Hepatic stellate cell (primary cell): ENCODE results near the gene SERAC1.
"Not testable (repeated sequence)": the region's sequence is repeated elsewhere in the genome, so short reads cannot be mapped to it uniquely, and the experiment has no call there.

ENCODE experiments used
- DNase-seq: peaks from one replicate; pipeline ENCODE4 v3.0.0; 2011; ENCODE audit warnings: low spot score

Gene SERAC1

DNA sequence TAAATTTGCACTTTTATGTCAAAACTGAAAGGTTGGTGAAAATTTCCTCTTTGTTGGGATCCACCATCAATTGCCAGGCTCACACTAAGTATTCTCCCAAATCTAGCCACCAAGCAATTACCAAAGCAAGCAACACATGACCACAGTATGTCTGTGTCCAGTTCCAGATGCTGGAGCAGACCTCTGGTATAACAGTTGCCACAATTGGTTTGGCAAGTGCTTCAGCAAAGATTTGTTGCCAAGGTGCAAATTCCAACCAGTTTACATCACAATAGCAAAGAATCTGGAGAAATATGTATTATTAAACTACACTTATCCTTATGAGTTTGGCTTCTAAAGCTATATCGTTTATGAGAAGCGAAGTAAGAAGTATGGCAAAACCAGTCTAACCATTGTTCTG is 6.5 kb upstream of the SERAC1 start:
- peak; percentile 71 for DNase-seq

DNA sequence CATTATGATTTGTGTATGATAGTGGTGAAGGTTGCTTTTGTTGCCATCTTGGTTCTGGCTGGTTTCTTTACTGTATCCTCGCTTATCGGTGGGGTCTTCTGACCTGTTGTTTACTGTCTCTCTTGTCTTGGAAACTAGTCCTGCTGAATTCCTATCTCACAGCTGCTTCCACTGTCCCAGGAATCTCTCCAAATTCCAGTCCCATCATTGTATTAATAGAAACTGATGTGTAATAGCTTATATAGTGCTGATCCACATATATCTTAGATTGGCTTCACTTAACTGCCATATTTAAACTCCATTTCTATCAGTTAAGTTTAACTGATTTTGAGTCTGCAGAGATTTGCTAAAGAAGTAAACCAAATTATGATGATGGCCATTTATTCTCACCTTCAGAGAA is 6.0 kb upstream of the SERAC1 start:
- DNase-seq, result peak; percentile 11

GRCh38 chr6:158172001-158172400 is 3.9 kb upstream of the SERAC1 start:
- DNase-seq, result no peak

DNA sequence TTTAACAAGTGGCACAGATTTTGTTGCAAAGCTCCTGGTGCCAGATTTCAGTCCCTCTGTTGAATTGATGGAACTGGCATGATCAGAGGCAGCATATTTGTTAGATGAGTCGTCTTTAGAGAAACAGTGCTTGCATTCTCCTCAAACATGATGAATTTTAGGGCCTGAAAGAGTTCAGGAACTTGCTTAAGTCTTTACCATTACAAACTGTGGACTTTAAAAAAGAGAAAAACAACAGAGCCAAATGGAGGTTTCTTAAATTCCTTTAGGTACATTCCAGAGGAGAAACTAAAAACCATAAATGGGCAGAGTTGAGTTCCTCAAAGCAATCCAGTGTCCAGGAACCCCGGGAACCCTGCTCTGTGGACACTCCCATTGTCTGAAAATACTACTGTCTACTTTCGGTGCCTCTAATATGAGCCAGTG is 2.6 kb upstream of the SERAC1 start:
- DNase-seq, result peak; percentile 44

DNA sequence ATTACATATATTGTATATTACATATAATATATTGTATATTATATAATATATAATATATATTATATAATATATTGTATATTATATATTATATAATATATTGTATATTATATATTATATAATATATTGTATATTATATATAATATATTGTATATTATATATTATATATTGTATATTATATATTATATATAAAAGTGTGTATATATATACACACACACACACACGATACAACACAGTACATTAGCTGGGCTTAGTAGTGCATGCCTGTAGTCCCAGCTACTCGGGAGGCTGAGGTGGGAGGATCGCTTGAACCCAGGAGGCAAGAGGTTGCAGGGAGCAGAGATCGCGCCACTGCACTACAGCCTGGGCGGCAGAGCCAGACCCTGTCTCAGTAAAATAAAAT is 1.6 kb upstream of the SERAC1 start:
- not testable (repeated sequence) for DNase-seq

GRCh38 chr6:158165919-158166416 is 2.1 kb downstream of the SERAC1 start:
- DNase-seq, result no peak

DNA sequence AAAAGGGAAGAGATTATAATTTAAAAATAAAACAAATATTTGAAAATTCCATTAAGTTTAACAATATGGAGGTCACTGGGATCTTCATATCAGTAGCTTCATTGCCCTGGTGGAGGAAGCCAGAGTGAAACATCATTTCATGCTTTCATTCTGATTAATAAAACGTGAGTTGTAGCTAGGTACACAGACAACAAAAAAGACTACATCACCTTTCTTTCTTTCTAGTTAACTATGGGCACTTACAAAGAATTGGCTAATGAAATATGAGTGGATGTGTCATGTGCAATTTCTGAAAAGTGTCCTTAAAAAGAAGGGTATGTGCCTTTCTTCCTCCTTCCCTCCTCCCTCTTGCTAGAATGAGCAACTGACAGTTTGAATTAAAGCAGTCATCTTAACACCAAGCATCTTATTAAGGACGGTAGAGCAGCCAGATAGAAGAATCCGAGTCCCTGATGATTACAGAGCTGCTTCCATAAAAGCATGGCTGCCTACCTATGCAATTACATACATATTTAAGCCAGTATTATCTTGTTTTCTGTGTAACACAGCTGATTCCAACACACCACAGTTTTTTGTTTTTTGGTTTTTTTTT is 3.4 kb downstream of the SERAC1 start:
- no peak for DNase-seq

GRCh38 chr6:158161566-158162254 is 6.4 kb downstream of the SERAC1 start:
- no peak for DNase-seq

DNA sequence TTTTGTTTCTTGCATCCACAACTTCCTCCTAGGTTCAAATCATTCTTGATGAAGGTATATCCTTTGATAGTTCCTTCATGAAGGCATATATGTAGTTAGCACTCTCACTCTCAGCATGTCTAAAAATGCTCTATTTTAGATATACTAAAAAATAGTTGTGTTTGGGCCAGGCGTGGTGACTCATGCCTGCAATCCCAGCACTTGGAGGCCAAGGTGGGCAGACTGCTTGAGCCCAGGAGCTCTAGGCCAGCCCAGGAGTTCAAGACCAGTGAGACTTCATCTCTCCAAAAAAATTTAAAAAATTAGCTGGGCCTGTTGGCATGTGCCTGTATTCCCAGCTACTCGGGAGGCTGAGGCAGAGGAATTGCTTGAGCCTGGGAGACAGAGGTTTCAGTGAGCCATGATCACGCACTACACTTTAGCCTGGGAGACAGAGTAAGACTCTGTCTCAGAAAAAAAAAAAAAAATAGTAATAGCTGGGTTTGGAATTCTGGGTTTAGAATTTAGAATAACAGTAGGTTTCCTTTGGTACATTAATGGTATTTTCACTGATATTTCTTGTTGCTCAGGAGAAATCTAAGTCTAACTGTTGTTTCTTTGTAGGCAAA is 7.0 kb downstream of the SERAC1 start:
- no peak for DNase-seq

DNA sequence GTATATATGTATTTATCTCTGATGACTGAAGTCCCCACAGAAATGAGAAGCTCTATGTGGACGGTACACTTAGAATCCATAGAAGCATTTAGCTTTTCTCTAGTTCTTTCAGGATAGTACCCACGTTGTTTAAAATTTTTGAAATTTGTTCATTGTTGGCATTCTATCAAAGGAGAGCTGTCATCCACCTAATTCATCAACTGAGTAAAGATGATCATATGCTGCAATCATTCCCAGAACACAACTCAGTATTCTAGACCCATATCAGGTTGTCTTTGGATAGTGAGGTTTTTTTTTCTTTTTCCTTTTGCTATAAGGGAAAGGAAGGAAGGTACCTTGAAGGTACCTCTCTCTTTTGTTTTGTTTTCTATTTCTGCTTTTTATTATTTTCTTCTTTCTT is 9.3 kb downstream of the SERAC1 start:
- no peak for DNase-seq

DNA sequence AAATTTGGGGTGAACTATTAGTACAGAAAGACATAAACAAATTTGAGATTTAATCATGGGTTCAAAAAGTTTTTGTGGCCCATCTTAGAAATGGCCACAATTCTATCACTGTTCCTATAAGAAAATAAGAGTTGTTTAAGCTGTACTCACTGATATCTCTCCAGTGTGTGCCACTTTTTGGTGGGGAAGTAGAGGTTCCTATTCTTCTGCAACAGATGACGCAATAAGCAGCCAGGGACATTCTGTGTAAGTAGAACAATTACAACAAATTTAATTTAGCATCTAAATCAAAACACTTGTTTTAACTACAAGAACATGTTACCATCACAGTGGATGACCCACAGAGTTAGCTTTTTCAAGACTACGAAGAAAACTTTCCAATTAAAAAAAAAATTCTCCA is 9.9 kb downstream of the SERAC1 start:
- no peak for DNase-seq

GRCh38 chr6:158157064-158157764 is 10.8 kb downstream of the SERAC1 start:
- no peak for DNase-seq

DNA sequence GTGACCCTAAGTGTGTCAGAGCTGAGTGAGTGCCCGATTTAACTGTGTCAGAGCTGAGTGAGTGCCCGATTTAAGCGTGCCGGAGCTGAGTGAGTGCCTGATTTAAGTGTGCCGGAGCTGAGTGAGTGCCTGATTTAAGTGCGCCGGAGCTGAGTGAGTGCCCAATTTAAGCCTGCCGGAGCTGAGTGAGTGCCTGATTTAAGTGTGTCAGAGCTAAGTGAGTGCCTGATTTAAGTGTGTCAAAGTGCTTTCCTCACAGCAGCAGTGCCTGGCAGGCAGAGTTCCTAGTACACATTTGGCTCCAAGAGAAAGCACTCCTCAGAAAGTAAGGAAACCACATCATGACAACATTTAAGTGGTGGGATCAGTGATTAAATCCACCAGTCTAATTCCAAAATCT is 13.2 kb downstream of the SERAC1 start:
- no peak for DNase-seq

- no peak for DNase-seq
These were observed 14.5 kb downstream of the SERAC1 start for GRCh38 chr6:158153576-158153975.

- DNase-seq, result no peak
These were observed 15.4 kb downstream of the SERAC1 start for GRCh38 chr6:158152659-158153058.

- not testable (repeated sequence) for DNase-seq
These were observed 16.0 kb downstream of the SERAC1 start for GRCh38 chr6:158152025-158152424.

DNA sequence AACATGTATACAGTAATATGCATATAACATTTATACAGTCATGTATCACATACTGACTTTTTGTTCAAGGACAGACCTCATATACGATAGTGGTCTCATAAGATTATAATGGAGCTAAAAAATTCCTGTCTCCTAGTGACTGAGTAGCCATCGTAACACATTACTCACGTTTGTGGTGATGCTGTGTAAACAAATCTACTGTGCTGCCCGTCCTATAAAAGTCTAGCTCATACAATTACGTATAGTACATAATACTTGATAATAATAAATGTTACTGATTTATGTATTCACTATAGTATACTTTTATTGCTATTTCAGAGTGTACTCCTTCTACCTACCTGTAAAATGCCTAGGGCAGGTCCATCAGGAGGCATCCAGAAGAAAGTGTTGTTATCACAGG is 17.4 kb downstream of the SERAC1 start:
- peak; percentile 41 for DNase-seq

- DNase-seq, result peak; percentile 55
These were observed 18.4 kb downstream of the SERAC1 start for GRCh38 chr6:158149641-158150040.

GRCh38 chr6:158143700-158144099 is 24.4 kb downstream of the SERAC1 start:
- no peak for DNase-seq

DNA sequence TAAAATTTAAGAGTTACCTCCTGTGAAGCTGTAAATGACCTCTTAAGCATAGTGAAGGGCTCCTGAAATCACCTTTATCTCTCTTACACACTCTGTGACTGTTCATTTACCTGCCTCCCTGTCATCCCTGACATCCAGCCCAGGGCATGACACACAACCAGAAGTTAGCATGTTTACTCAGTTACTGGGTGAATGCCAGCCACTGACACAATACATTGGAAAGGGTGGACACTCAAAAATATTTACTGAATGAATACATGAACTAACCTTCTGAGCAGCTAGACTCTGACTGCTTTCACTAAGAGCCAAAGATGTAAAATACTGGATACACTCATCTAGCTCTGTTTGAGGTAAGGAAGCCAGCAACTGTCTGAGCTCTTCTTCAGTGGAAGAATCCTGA is 25.3 kb downstream of the SERAC1 start:
- DNase-seq, result peak; percentile 12

DNA sequence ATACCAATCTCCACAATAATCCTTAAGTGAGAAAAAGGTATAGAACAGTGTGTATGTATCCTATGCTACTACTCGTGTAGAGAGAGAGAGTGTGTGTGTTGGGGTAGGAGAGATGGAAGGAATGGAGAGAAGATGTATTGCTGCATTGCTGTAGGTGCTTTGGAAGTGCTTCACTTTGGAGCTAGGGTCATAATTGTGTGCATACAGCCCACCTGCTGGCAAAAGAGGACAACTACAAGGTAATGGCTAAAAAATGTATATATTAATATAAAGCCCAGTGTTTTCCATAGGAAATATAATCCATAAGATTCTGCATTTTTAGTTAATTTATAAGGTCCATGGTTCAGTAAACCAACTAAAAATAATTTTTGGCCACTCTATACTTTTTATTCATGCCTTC is 36.1 kb downstream of the SERAC1 start:
- peak; percentile 11 for DNase-seq

DNA sequence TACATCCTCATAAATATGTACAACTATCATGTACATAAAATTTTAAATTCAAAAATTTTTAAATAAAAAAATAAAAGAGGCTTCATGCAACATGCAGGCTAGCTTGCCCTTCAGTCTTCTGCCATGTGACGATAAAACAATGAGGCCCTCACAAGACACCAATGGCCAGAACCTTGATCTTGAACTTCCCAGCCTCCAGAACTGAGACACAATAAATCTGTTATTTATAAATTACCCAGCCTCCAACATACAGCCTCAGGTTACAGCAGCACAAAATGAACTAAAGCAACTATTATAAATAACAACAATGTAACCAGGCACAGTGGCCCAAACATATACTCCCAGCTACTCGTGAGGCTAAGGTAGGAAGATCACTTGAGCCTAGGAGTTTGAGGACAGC is 42.8 kb downstream of the SERAC1 start:
- no peak for DNase-seq

- DNase-seq, result no peak
These were observed 43.8 kb downstream of the SERAC1 start for GRCh38 chr6:158124288-158124687.
